GM23248 (cell line): ENCODE results near the gene GNLY.

ENCODE experiments used
- EZH2 ChIP-seq: fragments of 200-600 bp; sonication (generic); IDR thresholded peaks from 2 replicates; pipeline ENCODE4 v1.6.1; 2018; ENCODE audit warnings: antibody characterized with exemption, mild to moderate bottlenecking; ENCODE audit not compliant: insufficient read depth, poor library complexity, severe bottlenecking
- EZH2phosphoT487 ChIP-seq: fragments of 200-600 bp; sonication (generic); IDR thresholded peaks from 2 replicates; pipeline ENCODE4 v1.6.1; 2018; ENCODE audit warnings: antibody characterized with exemption, moderate library complexity, mild to moderate bottlenecking, low read depth; ENCODE audit not compliant: insufficient read depth

GRCh38 chr2:85719609-85720240, 25.6 kb downstream of the GNLY start:
- no peak for TF ChIP-seq EZH2phosphoT487
- no peak for TF ChIP-seq EZH2
